ENCODE measurements around the gene GATB. TPM values are rescaled to one million over a fixed set of nuclear protein-coding genes. Genes with fewer than 3 reads are reported as not detected.
A peak's percentile ranks its signal among the peaks of the same experiment; 100 is the strongest.
"Not testable (repeated sequence)": the region's sequence is repeated elsewhere in the genome, so short reads cannot be mapped to it uniquely, and the experiment has no call there.

Gene GATB
- total RNA-seq, 4 donors from 2014 or later: 19.6 to 28.9 (median 23.8) TPM

DNA sequence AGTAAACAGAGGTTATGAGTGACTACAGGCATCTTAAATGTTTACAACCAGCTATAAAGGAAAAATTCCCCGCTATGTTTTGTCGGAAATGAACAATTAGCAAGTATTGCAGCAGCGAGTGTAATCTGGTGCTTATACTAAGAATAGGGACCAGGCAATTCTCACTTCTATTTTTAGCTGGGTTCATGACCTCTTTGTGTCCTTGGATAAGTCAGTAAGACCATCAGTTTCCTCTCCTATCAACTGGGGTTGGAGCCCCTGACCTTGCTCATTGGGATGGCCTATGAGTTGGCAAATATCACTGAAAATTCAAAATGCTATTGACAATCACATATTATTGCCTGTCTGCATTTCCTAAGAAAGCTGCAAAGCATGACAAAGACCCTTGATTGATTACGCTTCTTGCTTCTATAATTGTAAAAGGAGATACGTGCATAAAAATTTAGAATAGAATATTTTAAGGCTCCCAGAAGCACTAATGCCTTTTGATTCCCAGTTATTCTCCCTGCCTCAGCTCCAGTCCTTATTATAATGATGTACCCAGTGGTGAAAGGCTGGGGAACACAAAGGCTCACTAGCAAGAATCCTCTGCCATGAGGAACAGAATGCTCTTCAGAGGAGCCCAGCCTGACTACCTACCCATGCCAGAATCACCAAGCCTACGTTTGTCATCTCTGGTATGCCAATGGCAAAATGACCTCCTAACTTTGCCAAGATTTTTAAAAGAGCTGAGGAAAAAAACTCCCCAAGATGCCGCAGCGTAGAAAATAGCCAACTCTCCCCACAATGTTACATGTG, 21.9 kb downstream of the GATB start:
- Histone ChIP-seq H3K9me3 (peaks cover 0 to 2% (median 0%) of the 10 kb centered on the region in 4 donors), H3K36me3 (no peaks in the 10 kb centered on the region), H3K27ac (no peak overlapping the region), H3K4me1 (no peaks in the 10 kb centered on the region), H3K27me3 (no peaks in the 10 kb centered on the region), H3K4me3 (no peak overlapping the region)
- no peak for DNase-seq
- no peak for TF ChIP-seq POLR2A (IDR thresholded peaks at IDR 0.05)
- TF ChIP-seq, protein P1, sequence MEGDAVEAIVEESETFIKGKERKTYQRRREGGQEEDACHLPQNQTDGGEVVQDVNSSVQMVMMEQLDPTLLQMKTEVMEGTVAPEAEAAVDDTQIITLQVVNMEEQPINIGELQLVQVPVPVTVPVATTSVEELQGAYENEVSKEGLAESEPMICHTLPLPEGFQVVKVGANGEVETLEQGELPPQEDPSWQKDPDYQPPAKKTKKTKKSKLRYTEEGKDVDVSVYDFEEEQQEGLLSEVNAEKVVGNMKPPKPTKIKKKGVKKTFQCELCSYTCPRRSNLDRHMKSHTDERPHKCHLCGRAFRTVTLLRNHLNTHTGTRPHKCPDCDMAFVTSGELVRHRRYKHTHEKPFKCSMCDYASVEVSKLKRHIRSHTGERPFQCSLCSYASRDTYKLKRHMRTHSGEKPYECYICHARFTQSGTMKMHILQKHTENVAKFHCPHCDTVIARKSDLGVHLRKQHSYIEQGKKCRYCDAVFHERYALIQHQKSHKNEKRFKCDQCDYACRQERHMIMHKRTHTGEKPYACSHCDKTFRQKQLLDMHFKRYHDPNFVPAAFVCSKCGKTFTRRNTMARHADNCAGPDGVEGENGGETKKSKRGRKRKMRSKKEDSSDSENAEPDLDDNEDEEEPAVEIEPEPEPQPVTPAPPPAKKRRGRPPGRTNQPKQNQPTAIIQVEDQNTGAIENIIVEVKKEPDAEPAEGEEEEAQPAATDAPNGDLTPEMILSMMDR (IDR thresholded peaks at IDR 0.05): no peak

DNA sequence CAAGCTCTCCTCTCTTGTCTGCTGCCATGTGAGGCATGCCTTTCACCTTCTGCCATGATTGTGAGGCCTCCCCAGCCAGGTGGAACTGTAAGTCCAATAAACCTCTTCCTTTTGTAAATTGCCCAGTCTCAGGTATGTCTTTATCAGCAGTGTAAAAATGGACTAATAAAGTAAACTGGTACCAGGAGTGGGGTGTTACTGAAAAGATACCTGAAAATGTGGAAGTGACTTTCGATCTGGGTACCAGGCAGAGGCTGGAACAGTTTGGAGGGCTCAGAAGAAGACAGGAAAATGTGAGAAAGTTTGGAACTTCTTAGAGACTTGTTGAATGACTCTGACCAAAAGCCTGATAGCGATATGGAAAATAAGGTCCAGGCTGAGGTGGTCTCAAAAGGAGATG, 24.0 kb downstream of the GATB start:
- not testable (repeated sequence) for H3K4me3 ChIP-seq, H3K9me3 ChIP-seq, DNase-seq, H3K27me3 ChIP-seq, H3K4me1 ChIP-seq, H3K36me3 ChIP-seq, H3K27ac ChIP-seq

DNA sequence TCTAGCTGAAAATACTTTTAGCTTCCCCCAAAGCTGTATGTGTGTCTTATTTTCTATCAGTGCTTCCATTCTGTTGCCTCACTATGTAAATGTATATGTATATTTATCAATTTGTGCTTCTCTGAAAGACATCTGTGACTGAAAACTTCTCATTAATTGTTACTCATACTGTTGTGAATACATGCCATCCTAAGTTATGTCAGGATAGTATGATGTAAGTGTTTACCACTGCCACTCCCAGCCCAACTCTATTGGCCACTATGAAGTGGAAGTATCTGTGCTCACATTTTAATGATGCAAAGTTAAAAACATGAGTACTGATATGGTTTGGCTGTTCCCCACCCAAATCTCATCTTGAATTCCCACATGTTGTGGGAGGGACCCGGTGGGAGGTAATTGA, 24.4 kb downstream of the GATB start:
- Histone ChIP-seq H3K27me3 (no peaks in the 10 kb centered on the region), H3K4me3 (no peak overlapping the region), H3K36me3 (no peaks in the 10 kb centered on the region), H3K27ac (no peak overlapping the region), H3K9me3 (peaks cover 0 to 2% (median 0%) of the 10 kb centered on the region in 4 donors), H3K4me1 (no peaks in the 10 kb centered on the region)
- no peak for TF ChIP-seq POLR2A (IDR thresholded peaks at IDR 0.05)
- TF ChIP-seq, protein P1 (IDR thresholded peaks at IDR 0.05): no peak
- DNase-seq: no peak

DNA sequence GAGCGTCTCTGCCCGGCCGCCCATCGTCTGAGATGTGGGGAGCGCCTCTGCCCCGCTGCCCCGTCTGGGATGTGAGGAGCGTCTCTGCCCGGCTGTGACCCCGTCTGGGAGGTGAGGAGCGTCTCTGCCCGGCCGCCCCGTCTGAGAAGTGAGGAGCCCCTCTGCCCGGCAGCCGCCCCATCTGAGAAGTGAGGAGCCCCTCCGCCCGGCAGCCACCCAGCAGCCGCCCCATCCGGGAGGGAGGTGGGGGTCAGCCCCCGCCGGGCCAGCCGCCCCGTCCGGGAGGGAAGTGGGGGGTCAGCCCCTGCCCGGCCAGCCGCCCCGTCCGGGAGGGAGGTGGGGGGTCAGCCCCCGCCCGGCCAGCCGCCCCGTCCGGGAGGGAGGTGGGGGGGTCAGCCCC, 29.1 kb downstream of the GATB start:
- not testable (repeated sequence) for H3K36me3 ChIP-seq, H3K27me3 ChIP-seq, H3K4me3 ChIP-seq, H3K4me1 ChIP-seq, DNase-seq, H3K27ac ChIP-seq, H3K9me3 ChIP-seq

DNA sequence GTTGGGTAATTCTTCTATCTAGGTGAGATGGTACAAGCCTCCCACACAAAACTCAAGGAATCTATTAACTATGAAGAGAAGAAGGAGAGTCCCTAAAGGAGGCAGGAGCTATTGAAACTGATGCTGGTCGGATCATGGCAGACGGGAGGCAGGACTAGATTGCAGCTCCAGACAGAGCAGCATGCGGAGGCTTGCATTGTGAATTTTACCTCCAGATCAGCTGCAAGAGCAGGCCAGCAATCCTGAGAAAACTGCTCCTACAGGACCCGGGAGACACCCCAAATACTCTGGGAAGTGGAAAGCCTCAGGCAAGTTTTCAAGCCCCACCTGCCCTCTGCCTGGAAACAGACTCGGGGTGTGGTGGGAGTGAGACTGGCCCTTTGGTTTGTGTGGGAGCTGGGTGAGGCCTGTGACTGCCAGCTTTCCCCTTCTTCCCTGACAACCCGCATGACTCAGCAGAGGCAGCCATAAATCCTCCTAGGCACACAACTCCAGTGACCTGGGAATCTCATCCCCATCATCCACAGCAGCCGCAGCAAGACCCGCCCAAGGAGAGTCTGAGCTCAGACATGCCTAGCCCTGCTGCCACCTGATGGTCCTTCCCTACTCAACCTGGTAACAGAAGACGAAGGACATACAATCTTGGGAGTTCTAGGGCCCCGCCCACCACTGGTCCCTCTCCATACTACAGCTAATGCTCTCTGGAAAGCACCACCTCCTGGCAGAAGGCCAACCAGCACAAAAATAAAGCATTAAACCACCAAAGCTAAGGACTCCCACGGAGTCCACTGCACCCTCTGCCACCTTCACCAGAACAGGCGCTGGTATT, 30.9 kb downstream of the GATB start:
- Histone ChIP-seq H3K27me3 (no peaks in the 10 kb centered on the region), H3K36me3 (no peaks in the 10 kb centered on the region), H3K27ac (no peak overlapping the region), H3K4me3 (no peak overlapping the region), H3K9me3 (no peaks in the 10 kb centered on the region), H3K4me1 (no peaks in the 10 kb centered on the region)
- TF ChIP-seq, protein P1 (IDR thresholded peaks at IDR 0.05): no peak
- TF ChIP-seq POLR2A (IDR thresholded peaks at IDR 0.05): no peak
- peak in 2 of 3 donors; percentile 66 to 69 for DNase-seq

DNA sequence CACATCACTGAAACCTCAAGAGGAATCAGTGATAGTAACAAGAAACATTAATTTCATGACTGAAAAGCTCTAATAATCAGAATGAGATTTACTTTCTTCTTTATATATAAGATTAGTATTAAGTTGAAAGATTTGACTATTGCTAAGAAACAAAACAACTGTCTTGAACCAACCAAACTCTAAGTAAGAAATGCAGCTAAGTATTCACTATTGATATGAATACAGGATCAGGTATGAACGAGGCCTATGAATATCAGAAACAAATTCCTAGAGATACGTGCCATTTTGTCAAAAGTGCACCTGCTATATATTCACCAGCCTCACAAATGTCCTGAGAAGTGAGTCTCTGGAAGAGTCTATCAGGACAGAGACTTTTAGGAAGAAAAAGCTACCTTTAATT, 32.1 kb downstream of the GATB start:
- Histone ChIP-seq H3K27ac (no peak overlapping the region), H3K4me3 (no peak overlapping the region), H3K36me3 (no peaks in the 10 kb centered on the region), H3K27me3 (no peaks in the 10 kb centered on the region), H3K4me1 (no peaks in the 10 kb centered on the region), H3K9me3 (no peaks in the 10 kb centered on the region)
- DNase-seq: no peak
- no peak for TF ChIP-seq POLR2A (IDR thresholded peaks at IDR 0.05)
- TF ChIP-seq, protein P1 (IDR thresholded peaks at IDR 0.05): no peak

All from Peyer's patch (tissue), 4 donors.